ENCODE measurements around the gene JPT2. TPM values are rescaled to one million over a fixed set of nuclear protein-coding genes. Genes with fewer than 3 reads are reported as not detected.
A peak's percentile ranks its signal among the peaks of the same experiment; 100 is the strongest.

The JPT2 gene, protein sequence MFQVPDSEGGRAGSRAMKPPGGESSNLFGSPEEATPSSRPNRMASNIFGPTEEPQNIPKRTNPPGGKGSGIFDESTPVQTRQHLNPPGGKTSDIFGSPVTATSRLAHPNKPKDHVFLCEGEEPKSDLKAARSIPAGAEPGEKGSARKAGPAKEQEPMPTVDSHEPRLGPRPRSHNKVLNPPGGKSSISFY
- 96.1 and 106 TPM in 2 replicates for total RNA-seq (2014; rRNA removed; shearing (Covaris generic))

DNA sequence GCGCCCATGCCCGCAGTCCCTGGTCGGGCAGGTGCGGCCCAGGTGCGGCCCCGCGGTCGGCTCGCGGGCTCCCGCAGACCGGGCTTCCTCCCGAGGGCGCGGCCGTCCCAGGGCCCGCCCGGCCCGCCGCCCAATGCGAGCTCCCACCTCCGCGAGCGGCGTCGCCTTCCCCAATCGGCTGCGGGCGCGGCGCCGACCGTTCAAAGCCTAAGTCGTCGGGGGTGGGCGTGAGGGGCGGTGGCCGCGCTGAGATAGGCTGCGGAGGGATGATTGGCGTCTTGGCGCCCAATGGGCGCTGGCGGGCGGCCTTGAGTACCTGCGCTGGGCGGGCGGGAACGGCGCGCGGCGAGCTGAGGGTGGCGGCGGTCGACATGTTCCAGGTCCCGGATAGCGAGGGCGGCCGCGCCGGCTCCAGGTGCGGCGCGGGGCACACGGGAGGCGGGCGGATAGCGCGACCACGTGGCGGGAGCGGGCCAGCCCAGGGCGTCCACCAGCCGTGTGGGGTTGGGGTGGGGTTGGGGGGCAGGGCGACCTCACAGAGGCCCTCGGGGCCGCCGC, at the start of gene JPT2:
Gene JPT2 (plus strand): TSS at position 338 of the 558 bp plus-strand sequence. CDS start 34 bp downstream, at position 372.
- peak; percentile 98 for DNase-seq (ENCODE audit: low spot score)

DNA sequence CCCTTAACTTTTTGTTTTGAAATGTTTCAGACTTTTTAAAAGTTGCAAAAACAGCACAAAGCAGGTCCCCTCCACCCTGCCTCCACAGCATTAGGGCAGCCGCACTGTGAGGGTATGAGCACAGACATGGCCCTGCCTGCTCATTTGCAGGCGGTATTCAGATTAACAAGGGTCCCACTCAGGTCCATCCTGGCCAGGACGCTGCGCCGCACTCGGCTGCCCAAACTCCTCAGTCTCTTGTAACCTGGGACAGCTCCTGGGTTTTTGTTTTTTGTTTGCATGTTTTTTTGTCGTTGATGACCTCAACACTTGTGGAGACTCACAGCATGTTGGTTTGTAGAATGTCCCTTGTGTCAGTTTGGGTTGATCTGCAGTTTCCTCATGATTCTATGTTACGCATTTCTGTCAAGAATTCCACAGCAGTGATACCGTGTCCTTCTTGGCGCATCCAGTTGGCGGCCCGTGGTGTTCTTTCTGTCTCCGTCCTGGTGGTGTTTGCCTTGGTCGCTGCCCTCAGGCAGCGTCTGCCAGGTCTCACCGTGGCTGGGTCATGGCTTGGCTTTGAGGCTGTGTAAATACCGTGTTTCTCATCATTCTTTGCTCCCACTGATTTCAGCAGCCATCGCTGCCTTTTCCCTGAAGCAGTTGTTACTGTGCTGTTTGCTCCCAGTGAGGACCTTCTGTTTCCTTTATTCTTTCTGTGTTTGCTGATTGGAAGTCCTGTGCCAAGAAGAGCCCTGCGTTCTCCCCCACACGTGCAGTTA, 47.4 kb upstream of the JPT2 start:
- DNase-seq (ENCODE audit: low spot score) = no peak

DNA sequence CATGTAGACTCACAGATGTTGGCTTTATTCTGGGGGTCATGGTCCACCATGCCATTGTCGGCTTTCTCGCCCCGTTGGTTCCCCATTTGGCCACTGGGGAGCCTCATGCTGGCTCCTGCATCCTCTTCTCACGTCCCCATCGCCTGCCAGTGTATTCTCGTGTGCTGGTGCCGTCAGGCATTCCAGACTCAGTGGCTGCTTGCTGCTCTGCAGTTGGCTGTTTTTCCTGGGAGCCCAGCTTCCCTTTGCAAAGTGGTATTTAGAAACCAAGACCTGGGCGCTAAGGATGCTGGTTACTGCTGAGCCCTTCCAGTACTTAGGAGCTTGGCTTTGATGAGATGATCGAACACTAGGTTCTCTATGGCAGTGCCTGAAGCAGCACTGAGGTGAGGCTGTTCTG, 46.8 kb upstream of the JPT2 start:
- no peak for DNase-seq (ENCODE audit: low spot score)

DNA sequence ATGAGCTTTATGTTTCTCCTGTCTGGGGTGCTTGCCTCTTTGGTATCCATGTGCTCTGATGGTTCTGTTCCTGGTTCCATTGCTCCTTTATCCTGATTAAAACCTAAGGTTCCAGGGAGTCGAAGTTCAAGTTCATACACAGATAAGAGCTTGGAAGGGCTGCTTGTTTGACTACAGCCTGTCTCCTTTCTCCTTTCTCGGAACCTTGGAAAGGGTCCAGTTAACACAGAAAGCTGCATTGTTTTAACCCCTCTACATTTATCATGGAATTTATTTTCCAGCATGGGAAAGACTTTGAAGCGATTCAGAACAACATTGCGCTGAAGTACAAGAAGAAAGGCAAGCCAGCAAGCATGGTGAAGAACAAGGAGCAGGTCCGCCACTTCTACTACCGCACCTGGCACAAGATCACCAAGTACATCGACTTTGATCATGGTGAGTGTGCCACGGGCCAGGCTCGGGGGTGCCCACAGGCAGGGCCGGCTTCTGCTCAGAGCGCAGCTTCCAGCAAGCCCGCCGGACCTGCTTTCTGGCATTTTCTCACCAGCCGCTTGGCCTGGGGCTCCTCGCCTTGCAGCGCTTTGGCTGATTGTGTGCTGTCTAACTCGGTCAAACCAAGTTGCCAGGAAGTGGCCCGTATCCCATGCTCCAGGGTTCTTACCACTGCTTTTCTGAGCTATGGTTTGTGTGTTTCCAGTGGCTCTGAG, 46.0 kb upstream of the JPT2 start:
- DNase-seq (ENCODE audit: low spot score) = no peak

DNA sequence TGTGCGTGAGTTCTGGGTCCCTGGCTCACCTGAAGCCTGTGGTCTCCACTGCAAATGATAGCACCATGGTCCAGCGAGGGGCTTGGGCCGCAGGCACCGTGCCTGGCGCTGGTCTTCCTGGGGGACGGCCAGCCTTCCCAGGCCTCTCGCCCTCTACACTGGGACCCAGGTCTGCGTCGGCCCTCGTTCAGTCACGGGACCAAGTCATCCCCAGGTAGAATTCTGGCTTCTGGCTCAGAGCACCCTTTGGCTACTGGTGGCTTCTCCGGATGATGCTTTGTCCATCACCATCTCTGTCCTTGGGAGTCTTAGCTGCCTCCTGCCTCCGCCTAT, 45.5 kb upstream of the JPT2 start:
- DNase-seq (ENCODE audit: low spot score) = no peak

DNA sequence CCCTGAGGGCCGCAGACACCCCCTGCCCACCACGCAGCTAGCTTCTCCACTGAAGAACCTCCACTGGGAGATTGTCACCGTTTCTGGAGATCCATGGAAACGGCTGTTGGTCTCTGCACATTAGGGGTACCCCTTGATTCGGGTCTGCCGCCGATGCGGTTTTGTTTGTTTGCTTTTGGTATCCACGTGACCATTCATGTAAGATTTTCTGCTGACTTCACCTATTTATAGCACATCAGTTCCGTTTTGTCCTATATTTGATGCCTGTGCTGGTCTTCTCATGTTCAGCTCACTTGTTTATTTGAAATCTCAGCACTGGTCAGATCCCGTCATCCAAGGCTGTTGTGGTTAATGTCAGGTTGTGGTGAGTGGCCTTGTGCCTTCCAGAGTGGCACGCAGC, 44.8 kb upstream of the JPT2 start:
- no peak for DNase-seq (ENCODE audit: low spot score)

DNA sequence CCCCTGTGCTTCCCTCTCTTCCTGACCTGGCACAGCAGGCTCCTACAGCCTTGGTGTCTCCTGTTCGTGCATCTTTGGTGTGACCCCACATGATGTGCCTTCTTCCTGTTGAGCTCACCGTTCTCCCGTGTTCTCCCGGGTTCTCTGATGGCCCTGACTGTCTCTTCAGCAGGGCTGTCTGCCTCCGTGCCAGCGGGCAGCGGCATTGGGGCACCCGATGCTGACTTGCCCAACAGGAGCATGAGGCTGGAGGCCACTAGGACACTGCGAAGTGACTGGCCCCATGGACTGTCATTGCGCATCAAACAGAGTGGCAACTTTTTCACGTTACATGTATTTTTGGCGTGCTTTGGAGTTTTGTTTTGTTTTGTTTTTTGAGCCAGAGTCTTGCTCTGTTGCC, 43.5 kb upstream of the JPT2 start:
- no peak for DNase-seq (ENCODE audit: low spot score)

DNA sequence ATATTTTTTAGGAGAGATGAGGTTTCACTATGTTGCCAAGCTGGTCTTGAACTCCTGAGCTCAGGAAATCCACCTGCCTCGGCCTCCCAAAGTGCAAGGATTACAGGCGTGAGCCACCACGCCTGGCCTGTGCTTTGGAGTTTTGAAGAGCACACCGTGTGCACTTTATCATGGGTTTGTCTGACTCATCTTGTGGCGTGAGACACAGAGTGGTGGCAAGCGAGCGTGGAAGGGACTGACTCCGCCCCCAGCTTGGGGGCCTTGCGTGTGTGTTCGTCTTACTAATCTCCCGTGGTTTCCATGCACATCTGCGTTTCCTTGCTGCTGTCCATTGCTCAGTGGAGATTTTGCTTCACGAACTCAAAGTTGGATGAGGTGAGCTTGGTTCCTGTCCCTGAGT, 43.0 kb upstream of the JPT2 start:
- no peak for DNase-seq (ENCODE audit: low spot score)

DNA sequence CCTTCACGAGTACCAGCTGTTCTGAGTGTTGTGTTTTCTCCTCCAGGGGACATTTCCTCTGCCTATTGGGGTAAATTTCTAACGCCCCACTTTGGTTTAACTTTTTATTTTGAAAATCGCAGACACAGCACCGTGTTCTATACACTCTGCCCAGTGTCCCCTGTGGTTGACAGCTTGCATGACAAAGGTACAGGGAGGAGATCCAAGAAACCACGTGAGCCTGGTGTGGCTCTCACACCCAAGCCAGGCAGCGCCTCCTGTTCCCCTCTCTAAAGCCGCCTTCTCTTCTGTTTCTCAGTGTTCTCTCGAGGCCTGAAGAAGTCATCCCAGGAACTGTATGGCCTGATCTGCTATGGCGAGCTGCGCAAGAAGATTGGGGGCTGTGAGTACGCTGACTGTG, 40.6 kb upstream of the JPT2 start:
- DNase-seq (ENCODE audit: low spot score) = no peak

DNA sequence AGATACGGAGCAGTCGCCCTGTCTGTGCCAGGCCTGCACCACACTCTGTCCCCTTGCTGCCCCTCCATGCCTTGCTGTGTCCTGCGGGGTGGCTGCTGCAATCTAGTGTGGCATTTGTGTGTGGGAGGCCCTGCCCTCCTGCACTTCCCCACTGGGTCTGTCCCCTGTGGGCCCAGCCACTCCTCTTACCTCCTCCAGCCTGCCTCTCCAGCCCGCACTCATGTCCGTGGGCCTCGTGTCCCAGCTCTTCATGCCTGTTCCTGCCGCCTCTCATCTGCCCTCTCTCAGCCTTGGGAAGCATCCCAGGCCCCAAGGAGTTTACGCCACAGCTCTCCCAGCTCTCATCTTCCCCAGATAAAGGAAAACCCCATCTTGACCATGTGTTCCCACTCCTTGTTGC, 39.3 kb upstream of the JPT2 start:
- no peak for DNase-seq (ENCODE audit: low spot score)

DNA sequence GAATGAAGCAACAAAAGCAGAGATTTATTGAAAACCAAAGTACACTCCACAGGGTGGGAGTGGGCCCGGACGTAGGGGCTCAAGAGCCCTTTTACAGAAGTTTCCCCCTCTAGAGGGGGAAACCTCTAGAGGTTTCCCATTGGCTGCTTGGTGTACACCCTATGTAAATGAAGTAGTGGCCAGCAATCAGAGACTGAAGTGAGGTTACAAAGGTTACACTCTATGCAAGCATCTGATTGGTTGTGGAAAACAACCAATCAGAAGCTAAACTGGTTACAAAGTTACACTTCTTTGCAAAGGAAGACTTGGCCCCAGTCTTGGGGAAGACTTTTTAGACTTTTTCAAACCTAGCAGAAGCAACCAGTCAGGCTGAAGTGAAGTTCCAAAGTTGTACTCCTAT, 38.8 kb upstream of the JPT2 start:
- DNase-seq (ENCODE audit: low spot score) = no peak

DNA sequence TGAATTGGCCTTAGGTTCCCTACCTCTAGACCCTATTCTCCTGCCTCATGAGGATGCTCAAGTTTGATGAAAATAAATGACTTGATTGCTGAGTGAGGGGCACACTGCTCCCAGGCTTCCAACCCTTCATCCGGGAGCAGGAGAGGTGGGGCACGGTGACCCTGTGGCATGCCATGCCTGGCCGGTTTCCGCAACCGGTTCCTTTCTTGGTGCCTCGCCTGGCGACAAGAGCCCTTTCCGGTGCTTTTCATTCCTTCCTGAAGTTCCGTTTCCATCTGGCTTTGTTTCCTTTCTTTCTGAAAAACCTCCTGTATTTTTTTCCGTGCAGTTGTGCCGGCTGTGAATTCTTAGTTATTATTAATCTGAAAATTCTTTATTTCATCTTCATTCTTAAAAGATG, 38.2 kb upstream of the JPT2 start:
- DNase-seq (ENCODE audit: low spot score) = no peak

DNA sequence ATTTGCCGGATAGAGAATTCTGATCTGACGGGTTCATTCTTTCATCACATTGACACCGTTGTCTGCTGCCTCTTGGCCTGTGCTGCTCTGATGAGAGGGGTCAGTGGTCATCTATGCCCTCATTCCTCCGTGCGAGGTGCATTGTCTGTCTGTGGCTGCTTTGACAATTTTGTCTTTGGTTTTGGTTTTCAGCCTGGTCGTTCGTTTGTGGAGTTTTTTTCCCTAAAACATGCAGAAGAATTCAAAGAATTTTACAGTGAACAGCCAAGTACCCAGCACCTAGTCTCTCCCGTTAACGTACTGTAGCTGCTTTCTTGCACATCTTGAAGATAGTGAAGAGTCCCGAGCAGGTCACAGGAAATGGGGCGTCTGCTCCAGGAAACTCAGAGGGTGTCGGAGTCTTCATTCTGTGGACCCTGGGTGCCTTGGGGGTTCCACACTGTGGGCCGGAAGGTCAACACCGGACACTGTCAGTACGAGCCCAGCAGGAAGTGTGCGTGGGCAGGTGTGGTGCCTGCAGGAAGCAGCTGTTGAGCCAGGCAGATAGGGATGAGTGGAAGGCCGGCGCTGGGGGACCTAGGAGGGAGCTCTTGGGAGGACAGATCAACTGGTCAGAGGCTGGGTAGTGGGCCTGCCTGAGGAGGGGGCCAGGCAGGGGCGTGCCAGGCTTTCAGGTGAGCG, 37.7 kb upstream of the JPT2 start:
- no peak for DNase-seq (ENCODE audit: low spot score)

DNA sequence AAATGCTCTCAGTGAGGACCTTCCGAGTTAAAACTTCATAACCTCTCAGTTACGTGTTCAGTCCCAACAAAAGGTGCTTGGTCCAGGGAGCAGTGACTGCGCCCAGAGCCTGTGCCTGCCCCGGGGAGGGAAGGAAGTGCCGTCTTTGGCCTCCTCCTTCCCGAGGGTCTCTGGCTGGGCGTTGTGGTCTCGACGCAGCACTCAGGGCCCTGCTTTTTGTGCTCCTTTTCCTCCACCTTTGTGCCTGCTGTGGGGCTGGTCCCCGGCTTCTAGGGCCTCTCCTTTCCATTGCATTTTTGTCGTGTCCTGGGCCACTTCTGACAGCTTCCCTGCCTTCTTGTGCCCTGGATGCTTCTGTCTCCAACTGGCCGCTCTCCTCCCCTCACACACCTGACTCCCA, 36.8 kb upstream of the JPT2 start:
- DNase-seq (ENCODE audit: low spot score) = no peak

DNA sequence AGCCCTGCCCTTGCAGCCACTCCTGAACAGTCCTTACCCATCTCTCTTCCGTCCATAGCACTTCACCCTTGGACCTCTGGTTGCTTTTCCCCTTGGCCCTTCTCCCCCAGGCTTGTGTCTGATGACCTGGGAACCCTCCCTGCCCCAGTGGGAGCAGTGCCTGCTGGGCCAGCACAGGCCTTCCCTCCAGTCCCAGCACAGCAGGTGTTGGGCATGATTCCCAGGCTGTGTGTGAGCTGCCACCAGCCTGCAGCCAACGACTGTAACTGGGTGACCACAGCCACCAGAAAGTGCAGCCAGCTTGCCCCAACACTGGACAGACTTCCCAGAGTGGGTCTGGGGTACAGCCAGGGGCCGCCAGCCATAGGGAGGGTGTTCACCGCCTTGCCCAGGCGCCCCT, 35.9 kb upstream of the JPT2 start:
- DNase-seq (ENCODE audit: low spot score) = no peak

DNA sequence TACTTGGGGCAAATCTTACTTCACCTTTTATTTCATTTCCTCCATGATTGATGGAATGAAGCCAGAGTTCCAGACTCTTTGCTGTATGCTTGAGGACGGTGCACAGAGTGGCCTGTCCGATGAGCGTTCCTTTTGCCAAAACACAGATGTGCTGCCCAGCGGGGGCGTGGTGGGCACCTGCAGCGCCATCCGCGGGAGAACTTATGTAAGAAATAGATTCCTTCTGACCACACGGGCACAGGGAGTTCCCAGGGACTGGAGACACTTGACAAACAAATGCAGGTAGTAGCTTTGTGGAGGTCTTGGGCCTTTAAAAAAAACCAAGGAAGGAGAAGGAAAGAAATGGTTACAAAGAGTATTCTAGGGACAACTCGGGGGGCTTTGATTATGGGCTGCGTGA, 35.3 kb upstream of the JPT2 start:
- DNase-seq (ENCODE audit: low spot score) = no peak

DNA sequence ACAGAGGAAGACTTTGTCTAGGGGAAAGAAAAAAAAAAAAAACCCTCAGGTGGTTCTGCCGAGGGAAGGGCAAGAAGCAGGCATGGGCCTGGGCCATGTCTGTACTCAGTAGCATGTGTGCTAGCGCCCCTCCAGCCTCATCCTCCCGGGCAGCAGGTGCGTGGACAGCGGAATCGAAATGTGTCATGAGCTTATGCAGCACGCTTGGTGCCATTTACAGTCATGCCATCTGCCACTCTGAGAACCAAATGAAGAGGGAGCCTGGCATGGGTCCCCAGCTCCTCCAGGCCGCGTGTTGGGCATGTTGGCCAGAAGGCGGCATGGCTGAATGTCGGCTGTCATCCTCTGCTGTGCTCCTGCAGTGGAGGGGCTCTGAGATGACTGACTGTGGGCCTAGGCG, 34.6 kb upstream of the JPT2 start:
- no peak for DNase-seq (ENCODE audit: low spot score)

DNA sequence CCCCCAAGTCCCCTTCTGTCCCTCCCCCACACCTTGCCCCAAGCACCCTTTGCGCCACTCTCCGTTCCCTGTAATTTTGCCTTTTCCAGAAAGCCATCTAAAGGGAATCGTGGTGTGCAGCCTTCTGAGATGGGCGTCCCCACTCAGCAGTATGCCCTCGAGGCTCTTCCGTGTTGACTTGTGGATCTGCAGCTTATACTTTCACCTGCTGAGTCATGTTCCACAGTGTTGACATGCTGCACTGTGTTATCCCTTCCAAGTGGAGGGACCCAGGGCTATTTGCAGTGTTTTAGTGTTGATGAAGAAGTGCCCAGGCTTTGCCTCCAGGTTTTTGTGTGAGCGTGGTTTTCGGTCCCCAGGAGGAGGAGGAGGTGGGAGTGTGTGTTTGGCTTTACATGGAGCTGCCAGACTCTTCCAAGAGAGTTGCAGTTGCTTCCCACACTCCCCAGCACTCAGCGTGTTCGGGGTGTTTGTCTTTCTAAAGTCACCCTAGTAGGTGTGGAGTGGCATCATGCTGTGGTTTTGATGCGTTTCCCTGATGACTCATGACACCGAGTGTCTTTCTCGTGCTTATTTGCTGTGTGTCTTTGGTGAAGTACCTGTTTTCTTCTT, 32.1 kb upstream of the JPT2 start:
- peak; percentile 6 for DNase-seq (ENCODE audit: low spot score)

DNA sequence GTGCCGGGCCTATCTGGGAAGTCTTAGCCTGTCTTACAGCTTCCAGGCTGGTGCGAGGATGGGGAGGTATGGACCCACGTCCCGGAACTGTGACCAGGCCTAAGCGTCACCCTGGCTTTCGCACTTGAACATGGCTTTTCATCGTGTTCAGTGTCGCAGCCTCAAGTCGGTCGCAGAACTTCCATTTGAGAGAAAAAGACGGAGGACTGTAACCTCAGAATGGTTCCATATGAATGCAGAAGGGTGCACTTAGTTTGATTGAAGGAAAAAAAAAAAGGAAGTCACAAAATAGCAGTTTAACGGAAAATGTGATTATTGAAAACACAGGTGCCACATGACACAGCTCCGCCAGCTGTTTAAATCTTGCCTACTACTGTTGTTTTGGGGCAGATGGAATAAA, 30.2 kb upstream of the JPT2 start:
- DNase-seq (ENCODE audit: low spot score) = no peak

DNA sequence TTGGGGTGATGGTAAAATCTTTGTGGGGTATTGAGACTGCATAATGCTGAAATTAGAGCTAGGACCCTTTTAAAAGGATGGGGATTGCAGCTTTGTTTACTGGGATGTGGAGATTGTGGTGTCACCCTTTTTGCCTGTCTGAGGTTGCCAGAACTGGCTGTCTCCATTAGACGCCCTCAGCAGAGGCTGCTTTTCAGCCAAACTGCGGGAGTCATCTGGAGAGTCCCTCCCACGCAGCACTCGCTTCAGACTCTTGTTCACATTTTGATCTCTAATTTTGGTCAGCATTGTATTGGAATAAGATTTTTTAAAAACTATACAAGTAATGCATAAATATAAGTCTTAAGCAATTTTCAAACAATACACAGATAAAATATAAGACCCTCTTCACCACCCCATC, 27.9 kb upstream of the JPT2 start:
- no peak for DNase-seq (ENCODE audit: low spot score)

DNA sequence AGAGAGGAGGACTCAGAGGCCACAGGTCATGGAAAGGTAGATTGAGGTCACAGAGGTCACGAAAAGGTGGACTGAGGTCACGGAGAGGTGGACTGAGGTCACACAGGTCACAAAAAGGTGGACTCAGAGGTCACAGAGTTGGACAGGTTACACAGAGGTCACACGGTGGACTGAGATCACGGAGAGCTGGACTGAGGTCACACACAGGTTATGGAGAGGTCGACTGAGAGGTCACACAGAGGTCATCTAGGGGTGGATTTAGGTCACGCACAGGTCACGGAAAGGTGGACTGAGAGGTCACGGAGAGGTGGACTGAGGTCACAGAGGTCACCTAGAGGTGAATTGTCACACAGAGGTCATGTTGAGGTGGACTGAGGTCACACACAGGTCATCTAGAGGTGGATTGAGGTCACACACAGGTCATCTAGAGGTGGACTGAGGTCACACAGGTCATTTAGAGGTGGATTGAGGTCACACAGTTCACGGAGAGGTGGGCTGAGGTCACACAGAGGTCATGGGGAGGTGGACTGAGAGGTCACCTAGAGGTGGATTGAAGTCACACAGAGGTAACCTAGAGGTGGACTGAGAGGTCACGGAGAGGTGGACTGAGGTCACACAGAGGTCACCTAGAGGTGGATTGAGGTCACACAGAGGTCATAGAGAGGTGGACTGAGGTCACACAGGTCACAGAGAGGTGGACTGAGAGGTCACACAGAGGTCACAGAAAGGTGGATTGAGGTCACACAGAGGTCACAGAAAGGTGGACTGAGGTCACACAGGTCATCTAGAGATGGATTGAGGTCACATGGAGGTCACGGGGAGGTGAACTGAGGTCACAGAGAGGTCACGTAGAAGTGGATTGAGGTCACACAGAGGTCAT, 26.7 kb upstream of the JPT2 start:
- DNase-seq (ENCODE audit: low spot score) = no peak
